GM21723 (cell line): ENCODE results near the gene PRDM16.

Source experiments
- ATAC-seq: cut with Tn5 transposase; IDR thresholded peaks from one replicate; pipeline ENCODE4 v1.9.1; 2021; ENCODE audit warnings: mild to moderate bottlenecking, moderate library complexity; ENCODE audit not compliant: unreplicated experiment

The PRDM16 gene

DNA sequence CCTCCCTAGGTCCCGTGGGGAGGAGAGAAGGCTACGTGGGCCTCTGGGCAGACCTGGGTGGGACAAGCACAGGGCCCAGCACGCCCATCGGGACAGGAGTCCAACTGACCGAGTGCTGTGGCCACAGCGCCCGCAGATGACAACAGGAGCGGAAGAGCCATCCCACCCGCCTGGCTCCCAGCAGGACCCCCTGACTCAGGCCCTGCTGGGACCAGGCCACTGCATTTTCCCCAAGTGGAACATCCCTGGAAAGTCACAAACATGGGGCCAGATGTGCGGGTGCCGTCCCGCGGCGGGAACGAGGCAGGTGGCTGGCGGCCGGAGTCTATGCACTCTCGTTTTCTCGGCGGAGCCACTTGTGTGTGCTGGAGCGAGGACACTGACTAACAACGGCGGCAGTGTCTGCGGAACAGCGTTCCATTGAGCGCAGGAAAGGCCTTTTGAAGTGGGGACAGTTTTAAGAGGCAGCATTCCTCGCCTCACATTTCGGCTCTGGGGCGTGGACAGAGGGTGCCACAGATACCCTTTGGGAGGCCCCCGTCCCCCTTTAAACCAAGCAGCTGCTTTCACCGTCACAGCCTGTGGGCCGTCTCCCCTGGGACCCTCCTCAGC is 291.7 kb downstream of the PRDM16 start:
- no peak for ATAC-seq

DNA sequence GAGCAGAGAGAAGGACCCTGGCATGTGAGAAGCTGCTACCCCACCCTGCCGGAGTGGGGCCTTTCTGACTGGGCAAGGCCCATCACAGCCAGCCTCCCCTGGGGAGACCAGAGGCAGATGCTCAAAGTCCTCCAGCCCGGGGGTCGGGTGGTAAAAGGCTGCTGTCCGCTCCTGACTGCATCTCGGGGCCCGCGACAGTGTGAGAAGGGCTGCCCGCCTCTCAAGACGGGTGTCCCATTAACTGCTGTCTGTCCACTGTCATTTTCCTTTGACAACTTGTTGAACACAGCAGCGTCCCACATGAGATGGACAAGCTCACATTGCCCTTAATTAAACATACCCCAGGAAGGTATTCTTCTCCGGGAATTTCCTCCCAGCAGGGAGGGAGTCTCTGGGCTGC is 294.0 kb downstream of the PRDM16 start:
- ATAC-seq, result no peak

DNA sequence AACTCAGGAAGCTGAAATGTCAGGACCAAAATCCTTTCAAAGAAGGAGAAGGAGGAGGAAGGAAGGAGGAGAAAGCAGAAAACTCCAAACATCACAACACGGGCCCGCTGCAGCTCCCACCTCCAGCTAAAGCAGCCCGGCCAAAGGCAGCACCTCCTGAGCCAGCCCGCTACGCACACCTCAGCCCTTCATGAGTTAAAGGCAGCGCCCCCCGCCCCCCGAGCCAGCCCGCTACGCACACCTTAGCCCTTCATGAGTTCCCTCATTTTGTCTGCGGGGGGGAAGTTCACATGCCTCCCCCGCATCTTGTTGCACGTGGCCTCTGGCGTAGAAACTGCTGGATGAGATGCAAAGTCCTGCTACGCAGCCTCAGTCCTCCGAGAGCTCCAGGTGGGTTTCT is 294.8 kb downstream of the PRDM16 start:
- ATAC-seq, result no peak

DNA sequence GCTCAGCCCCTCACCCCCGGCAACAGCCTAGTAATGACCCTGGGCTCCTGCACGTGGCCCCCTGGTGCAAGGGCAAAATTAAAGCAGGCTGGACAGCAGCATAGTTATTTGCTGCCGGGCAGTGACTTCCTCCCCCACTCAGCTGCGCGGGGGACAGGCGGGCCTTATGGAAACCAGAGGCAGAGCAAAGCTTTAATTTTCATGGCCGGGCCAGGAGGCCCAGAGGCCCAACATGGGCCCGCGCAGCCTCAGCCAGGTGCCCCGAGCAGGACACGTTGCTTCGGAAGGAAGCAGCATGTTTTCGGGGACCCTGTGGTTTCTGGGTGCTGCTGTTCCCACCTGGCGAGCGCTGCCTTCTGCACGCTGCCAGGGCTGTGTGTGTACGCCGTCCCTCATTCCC is 295.5 kb downstream of the PRDM16 start:
- ATAC-seq, result no peak

GRCh38 chr1:3364983-3365382 is 296.0 kb downstream of the PRDM16 start:
- no peak for ATAC-seq

DNA sequence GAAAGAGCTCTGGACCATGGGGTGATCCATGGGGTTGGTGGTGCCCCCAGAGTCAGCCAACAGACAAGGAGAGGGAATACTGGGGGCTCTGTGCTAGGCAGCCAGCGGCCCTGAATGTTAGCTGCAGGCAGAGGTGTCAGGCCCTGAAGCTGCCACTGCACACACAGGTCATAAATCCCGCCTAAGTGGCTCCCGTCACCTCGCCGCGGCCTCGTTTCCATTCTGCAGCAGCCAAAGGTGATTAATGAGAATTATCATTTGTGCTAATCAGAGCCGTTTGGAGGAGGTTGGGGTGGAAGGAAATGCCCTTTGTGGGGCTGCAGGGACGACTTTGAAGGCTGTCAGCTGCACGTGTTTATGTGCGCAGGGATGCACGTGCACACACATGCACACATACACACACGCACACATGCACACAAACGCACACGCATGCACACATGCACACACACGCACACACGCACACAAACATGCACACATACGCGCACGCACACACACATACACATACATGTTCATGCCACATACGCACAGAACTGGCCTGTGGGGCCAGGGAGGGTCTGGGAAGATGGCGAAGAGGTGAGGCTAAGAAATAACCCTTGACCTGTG is 296.6 kb downstream of the PRDM16 start:
- no peak for ATAC-seq

DNA sequence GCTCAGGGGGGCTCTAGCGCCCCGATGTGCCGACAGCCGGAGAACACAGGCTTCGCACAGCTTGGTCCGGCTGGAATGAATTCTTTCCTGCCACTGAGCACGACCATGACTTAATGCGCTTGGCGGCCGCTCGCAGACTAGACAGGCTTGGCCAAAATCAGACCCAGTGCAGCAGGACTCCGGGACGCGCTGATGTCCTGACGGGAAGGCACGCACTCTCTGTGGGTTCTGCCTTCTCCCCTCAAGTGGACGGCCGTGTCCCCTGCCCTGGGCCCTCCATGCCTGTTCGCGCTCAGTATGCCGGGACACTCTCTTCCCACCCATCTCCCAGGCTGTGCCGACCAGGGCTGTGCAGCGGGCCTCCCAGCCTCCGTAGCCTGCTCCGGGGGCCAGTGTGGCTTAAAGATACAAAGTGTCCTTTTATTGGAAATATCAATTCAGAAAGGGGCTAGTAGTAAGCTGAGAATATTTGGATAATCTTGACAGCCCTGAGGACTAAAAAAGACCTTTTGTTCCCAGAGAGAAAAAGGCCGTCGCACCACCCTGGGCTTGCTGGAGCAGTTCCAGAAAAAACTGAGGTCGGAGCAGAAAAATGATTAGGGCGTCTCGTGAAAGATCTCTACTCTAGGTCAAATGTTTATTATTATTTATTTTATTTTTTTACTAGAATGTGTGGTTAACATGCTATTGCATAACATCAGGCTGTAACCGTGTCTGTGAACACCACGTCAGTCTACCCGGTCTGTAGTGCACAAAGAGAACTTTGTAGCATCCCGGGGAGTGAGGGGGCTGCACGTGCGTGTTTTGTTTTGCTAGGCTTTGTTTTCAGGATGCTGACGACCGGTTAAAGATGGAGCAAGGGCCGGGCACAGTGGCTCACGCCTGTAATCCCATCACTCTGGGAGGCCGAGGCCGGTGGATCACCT is 297.4 kb downstream of the PRDM16 start:
- no peak for ATAC-seq

GRCh38 chr1:3367376-3367775 is 298.4 kb downstream of the PRDM16 start:
- ATAC-seq, result no peak

DNA sequence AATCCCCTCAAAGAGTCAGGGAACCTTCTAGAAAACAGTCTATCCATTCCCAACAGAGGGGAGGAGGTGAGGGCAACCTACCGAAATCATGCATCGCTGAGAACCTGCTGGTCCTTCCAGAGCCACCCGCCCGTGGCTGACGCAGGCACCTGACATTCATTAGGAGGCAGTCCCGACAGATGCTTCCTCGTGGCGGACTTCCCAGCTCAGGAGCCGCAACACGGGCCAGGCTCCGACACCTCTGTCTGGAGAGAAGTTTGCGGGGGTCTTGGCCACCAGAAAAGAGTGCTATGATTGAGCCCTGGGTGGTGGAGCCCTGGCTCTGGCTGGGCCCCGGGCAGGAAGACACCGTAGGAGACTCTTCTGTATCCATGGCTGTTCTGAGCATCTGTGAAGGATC is 299.1 kb downstream of the PRDM16 start:
- ATAC-seq, result no peak

DNA sequence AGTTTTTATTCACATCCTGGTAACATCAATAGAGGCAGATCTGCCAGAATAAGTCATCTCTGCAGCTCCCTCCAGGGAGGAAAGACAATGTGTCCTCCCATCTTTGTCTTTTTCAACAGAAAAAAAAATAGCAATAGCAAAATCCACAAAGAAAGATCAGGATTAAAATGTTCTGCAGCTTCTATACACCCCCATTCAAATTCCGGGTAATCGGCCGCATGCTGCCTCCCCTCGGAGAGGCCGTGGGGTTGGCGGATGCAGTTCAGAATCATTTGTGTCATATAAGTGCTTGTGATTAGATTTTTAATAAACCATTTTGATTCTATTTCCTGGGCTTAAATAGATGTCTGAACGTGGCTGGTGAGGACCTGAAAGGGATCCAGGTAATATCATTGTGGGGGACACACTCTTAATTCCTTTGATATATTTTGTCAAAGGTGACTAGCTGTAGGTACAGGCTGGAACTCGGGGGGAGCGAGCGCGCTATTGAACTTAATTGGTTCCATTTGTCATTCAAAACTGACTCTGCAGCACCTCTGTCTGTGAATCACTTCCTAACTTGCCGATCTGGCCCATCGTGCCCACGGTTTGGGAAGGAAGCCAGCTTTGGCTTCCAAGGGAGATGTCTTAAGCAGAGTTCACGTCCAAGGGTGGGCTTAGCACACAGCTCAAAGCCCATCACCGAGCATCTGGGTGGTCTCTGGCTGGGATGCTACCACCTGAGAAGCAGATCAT is 299.9 kb downstream of the PRDM16 start:
- ATAC-seq, result no peak

DNA sequence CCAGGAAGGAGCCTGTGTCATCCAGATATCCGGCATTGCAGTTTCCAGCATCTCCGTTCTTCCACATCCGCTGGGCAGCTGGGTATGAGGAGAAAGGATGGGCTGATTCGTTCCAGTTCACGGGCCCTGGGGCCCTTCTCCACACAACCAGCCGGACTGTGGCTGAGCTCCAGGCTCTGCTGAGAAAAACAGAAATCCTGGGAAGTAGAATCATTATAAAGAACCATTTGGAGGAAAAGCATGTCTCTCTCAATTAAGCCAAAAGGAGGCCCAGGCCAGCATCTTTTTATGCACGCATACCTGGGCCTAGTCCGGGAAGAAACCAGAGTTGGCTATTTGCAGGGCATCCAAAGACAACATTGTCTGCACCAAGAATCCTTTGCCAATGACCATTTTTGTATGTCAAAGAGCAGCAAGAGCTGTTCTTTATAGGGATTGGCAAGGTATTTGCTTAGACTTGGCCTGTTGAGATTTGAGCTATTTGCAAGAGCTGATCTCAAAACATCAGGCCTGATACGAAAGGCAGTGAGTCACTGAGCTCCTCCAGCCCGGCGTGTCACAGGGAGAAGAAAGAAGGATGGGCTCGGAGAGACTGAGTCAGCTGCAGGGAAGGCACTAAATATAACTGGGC is 300.6 kb downstream of the PRDM16 start:
- ATAC-seq, result no peak

GRCh38 chr1:3370856-3371703 is 302.1 kb downstream of the PRDM16 start:
- no peak for ATAC-seq

DNA sequence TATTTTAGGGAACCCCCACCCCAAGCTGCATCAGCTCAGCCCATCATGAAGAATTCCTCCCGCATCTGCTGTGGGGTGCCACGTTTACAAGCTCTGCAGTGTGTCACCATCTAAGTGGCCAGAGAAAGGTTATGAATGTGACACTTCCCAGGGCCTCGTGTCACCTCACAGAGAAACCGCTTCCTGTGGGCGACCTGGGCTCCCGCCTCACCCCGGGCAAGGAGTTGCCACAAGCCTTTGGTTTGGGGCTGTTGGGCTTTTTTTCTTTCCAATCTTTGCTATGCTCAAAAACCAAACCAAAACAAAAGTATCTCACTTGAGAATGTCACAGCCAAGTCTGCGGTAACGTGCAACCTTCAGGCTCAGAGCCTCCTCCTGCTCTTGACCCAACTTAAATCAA is 303.3 kb downstream of the PRDM16 start:
- ATAC-seq, result no peak

GRCh38 chr1:3373175-3373574 is 304.2 kb downstream of the PRDM16 start:
- ATAC-seq, result no peak

DNA sequence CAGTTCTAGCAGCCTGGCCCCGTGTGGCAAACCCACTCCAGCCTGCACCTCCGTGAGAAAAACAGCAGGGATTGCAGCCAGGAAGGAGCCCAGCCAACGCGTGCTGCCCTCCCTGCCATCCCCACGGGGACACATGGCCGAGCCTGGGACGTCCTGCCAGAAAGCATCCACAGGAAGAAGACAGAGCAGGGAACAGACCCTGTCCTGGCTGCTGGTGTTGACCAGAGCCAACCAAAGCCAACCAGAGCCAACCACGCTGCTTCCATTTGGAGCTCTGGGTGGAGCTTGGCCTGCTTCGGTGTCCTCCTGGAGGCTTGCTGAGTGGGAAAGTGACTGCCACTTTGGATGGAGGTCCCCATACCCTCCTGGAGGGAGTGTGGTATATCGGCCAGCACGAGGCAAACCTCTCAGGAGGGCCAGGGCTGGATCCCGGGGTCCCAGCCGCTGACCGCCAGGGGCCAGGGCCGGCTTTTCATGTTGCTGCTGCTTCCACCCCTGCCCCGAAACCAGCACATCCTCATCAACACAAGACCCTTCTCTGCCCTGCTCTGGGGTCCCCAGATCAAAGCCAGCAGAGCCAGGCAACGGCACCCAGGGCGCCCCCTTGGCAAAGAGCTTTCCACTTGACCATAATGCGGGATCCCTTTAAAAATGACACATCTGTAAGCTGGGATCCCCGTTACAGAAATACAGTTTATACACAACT is 304.9 kb downstream of the PRDM16 start:
- ATAC-seq, result no peak

- no peak for ATAC-seq
These were observed 306.2 kb downstream of the PRDM16 start for GRCh38 chr1:3375245-3375644.

- ATAC-seq, result no peak
These were observed 308.2 kb downstream of the PRDM16 start for GRCh38 chr1:3377166-3377565.

DNA sequence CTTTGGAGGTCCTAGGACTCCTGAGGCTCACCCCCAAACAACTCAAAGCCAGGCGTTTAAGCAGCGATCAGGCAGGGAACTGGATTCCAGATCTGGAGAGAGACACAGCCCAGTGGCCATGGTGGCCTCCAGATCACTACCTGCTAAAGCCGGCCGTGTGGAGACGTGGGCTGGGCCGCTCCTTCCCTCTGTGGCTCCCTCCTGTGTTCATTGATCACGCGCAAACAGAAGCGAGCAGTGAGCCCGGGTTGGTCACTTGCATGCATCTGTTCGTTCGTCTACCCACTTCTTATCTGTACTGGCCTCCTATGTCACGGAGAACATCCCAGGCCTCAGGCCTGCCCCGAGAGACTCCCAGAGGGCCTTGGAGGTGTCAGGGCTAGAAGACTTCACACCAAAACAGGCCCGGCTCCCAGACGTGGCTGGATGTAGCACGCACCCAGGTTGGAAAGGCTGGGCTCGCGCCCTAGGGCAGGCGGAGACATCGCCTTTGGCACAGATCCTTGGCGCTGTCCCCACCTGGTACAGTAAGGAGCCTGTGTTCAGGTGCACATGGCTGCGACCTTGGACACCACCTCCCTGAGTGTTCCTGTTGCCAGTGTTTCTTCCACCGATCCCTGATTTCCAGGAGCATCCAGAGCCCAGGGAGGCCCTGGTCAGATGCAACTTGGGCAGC is 308.7 kb downstream of the PRDM16 start:
- no peak for ATAC-seq
